GM18498 (cell line): Measurements from ENCODE around the gene DDX17.
"Not testable (repeated sequence)": the region's sequence is repeated elsewhere in the genome, so short reads cannot be mapped to it uniquely, and the experiment has no call there.

Experiments used
- ATAC-seq: cut with Tn5 transposase; IDR thresholded peaks from one replicate; pipeline ENCODE4 v1.9.1; 2021; ENCODE audit warnings: mild to moderate bottlenecking, moderate library complexity; ENCODE audit not compliant: unreplicated experiment

DDX17 gene

DNA sequence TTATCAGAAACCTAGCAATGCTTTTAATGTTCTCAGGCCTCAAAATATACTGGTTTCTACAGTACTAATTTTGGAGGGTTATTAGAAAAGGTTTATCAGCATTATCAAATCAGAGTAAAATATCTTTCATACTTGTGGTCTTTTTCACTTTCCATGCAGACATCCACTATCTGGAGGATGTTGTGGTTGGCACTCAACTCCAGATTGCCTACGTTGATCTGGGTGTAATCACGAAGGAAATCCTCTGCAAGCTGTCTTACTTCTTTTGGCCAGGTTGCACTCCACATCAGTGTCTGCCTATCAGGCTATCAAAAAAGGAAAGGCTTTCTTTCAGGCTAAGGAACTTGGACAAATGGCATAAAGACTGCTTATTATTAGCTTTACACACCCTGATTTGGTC is 11.6 kb downstream of the DDX17 start:
- no peak for ATAC-seq

DNA sequence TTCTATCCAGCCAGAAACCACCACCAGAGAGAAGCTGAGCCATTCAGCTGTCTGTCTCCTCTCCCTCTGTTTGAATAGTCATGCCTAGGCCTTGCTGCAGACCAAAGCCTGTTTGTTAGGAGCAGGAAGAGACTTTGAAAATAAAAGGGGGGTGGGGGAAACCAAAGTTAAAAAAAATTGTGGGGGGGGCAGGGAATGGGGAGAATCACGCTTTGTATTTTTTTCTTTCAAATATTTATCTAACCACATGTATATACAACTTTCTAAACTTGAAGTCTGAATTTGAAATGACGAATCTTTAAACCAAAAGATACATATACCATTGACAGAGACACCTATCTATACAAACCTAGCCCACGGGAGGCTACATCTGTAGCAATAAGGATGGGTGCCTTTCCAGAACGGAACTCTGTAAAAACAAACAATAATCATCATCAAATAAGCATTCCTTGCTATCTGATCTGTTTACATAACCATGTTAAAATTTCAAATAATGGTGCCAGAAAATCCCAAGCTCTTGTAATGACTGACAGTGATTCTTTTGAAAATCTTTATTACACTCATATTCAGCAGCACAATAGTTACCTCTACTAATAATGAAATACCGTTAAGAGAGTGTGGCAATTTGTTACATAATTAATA is 14.3 kb downstream of the DDX17 start:
- no peak for ATAC-seq

DNA sequence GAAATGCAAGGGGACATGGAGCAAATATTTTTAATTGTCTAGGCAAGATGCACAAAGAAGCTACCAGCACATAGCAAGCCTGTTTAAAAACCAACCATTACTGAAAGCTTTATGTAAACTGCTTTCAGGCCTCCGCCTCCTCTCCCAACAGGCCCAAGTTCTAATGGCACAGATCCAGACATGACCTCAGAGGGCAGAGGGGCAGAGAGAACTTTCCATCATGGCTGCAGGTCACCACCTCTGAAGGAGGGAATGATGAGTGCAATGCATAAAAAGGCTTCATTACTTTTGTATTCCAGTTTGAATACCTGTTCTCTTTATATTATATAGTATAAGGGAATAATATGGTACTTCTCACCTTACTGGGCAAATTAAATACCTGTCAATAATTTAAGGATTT is 15.2 kb downstream of the DDX17 start:
- no peak for ATAC-seq

DNA sequence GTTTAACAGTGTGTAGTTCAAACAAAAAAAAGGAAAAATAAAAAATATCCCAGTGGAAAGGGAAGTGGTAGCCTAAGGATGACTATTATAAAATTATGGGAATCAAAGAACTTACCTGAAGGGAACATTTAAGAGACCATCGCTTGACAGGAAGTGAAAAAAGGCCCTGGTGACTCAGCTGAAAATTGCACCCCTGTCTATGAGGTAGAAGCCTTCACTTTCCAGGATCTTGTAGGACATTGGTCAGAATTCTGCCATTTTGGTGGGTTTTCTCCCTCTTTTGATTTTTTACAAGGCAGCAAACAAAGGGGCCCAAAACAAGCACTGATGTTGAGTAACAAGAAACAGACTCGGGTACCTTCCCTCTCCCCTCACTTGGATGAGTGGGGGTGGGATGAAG is 15.6 kb downstream of the DDX17 start:
- ATAC-seq, result no peak

DNA sequence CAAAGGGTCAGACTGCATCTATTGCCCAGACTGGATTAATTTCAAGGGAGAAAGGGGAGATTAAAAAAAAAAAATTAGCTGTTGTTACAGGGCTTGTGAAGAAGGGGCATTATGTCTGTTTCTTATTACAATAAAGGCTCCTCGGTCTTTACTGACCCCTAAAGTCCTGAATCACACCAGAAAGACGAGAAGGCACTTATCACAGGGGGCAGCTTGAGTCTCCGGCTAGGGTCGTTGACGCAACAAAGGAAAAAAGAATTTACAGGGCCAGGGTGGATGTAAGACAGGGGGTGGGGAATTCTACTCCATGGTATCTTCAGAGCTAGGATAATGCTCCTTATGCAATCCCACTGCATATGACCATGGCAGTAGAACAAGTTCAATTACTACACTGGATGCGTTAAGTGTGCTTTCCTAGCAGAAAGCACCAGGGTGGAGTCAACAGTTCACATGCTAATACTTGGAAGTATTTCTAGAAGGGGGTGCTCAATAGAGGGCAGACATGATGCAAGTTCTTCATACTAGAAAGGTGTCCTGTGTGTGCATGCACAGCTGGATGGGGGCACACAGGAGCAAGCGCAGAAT is 16.5 kb downstream of the DDX17 start:
- ATAC-seq, result no peak

DNA sequence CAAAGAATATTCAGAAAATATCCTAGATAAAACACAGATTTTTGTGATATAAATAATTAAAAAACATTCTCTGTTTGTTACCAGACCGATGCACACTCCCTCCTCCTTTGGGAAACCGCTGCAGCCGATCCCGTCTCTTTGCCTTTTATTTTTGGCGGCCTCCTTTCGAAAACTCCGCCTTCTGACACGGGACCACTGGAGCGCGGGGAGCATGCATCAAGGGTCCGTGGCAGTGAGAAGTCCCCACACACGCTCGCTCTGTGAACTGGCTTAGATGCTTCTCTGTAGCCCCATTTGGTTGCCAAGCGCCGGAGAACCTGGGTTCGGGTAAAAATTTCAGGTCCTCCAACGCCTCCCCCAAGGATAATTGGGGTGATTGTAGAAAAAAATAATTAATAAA is 17.0 kb downstream of the DDX17 start:
- no peak for ATAC-seq

DNA sequence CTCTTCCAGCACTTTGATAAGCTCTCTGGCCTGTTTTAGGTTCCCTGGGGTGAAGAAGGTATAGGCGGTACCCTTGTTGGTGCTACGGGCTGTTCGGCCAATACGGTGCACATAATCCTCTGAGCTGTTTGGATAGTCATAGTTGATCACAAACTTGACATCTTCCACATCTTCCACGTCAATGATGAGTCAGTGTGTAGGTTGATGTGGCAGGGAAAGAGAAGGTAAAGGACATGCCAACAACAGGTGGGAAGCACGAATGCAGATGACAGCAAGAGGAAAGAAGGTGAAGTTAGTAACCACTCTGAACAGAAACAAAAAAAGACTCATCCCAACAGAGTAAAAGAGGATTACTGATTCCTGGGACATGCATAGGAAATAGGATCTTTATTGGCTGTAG is 18.2 kb downstream of the DDX17 start:
- ATAC-seq, result no peak

DNA sequence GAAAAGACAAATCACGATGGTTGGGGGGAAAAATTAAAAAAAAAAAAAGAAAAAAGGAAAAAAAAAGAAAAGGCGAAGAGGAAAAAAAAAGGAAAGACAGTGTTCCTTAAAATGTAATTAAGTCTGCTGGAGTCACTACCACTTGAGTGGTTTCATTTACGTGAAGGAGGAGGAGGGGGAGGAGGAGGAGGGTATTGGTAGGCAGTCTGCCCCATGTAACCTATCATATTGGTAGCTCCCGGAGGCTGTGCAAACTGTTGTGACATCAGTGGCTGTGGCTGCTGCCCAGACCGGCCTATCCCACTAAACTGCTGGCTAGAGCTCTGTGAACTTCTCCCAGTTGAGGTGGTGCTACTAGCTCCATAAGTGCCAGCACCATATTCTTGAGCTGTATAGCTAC is 20.3 kb downstream of the DDX17 start:
- no peak for ATAC-seq

DNA sequence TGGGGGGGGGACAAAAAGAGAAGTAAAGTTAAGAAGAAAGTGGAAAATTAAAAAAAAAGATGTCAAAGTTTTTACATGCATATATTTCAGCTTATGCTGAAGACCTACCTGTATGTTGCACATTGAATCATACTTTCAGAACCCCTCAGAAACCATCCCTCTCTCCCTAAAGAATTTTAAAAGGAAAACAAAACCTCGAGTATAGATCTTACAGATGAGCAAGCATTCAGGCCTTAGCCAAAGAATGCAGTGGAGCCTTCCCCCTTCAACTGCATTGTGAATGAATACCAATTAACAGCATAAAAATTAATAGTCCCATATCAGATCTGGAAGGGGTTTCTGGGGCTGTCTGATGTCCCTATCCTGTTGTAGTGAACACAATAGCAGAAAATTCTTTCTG is 21.9 kb downstream of the DDX17 start:
- no peak for ATAC-seq

DNA sequence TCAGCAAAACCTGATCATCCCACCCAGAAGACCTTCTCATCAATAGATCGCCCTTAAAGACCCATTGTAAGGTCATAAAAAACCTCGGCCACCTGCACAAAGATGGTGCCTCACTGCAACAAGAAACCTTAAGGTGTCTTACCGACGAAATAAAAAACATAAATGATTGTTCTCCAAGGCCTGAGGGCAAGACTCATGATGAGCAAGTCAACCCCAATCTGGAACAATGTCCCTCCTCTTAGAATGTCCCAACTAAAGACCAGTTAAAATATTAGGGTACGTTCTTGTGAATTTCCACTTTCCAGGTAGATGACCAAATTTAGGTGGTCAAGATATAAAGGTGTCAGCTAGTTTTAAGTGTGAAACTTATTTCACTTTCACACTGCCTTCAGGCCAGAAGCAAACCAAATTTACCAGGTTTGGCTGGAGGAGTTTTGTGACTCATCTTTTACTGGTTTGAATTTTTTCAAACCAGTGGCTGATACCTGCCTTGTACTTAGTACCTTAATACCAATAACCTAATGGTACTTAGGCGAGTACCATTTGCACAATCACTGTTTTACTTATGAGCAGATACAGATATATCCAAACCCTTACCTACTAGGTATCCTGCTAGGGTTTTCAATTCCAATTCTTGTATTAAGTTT is 23.3 kb downstream of the DDX17 start:
- ATAC-seq, result no peak

DNA sequence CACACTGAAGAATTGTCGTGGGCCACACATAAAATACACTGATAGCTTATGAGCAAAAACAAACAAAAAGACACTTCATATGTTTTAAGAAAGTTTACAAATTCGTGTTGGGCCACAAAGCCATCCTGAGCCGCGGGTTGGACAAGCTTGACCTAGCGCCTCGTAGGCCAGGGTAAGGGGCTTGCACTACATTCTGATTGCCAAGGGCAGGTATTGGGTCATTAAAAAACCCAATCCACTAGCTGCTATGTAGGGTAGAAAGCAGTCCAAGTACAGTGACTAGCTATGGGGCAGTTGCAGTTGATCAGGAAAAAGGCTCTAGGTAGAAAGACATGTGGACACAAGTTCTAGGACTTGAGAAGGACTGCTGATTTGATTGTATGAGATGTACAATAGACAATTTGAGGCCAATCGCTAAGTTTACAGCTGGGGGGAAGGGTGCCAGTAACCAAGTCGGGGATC is 24.2 kb downstream of the DDX17 start:
- no peak for ATAC-seq

DNA sequence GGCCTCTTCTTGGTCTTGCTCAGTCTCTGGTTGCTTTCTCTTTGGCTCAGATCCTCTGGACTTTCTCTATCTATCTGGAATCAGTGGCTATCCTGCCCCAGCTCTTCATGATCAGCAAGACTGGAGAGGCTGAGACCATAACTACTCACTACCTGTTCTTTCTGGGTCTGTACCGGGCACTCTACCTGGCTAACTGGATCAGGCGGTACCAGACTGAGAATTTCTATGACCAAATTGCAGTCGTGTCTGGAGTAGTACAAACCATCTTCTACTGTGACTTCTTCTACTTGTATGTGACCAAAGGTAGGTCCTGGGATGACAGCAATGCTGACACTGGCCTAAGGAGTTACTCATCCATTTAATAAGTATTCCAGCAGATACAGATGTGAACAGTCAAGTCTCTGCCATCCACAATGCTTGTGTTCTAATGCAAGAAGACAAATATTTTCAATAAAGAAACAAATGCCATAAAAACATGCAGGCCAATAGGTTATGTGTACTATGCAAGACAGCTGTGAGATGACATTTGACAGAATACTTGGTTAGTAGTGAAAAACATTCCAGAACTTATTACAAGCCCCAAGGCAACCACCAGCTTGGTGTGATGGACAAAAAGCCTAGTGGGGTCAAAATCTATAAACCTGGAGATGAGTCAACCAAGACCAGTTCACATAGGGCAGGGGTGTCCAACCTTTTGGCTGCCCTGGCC is 24.8 kb downstream of the DDX17 start:
- no peak for ATAC-seq

DNA sequence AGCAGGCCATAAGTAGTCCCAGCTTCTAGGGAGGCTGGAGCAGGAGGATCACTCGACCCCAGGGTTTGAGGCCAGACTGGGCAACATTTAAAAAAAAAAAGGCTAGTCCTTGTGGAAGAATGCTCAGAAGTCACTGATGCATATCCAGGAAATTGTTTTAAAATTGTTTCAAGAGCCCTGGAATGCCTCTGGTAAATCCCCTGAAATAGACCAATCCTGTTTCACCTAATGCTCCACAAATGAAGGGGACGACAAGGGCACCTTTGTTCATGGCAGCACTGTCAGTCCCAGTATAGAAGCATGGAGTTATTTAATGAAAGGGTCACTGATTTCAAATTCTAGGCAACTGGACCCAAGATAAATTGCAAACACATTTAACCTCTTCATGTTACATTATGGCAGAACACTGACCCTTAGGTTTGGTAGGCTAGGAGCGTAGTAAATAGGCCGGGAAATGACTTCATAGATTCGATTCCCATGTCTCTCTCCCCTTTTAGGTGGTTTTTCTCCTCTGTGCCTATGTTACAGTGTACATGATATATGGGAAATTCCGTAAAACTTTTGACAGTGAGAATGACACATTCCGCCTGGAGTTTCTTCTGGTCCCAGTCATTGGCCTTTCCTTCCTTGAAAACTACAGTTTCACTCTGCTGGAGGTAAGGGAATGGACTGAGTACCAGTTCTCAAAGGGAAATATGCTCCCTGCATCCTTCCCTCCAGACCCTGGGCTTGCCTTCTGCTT is 26.8 kb downstream of the DDX17 start:
- ATAC-seq, result no peak

DNA sequence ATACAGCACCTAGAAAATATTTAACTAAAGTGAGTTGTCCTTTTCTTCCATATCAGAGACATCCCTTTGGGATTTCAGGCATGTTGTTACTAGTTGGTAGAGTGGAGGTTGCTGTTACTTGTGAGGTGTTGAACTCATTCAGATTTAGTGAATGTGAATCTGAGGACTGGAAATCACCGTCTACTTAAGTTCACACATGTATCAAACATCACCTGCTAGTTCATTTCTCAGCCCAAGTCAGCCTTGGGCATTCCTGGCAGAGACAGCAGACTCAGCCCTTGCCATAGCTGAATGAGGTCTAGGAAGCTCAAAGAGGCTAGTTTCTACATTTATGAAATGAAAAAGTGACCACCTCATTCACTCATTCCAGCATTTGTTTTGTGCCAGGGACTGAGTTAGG is 28.5 kb downstream of the DDX17 start:
- no peak for ATAC-seq

DNA sequence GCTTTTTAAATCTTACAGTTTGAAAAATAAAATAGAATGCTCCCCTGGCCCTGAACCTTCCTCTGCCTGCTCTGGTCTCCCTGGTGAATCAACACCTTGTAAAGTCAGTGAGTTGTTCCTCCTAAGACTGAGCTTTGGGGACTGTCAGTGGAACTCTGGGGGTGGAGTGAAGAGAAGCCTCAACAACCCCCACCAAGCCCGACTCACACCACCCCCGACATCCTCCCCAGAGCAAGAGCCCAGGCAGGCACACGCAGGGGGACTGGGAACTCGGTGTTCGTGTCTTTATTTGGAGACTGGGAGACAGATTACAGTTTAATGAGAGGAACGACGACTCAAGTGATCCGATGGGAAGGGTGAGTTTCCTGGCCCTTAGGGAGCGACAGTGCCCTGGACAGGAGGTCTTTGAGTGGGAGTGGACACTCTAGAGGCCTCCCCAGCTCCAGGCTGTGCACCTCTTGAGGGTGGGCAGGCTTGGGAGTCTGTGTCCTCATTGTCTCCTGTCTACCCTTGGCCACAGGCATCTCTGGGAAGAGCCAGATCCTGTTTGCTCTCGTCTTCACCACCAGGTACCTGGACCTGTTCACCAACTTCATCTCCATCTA is 32.0 kb downstream of the DDX17 start:
- no peak for ATAC-seq

DNA sequence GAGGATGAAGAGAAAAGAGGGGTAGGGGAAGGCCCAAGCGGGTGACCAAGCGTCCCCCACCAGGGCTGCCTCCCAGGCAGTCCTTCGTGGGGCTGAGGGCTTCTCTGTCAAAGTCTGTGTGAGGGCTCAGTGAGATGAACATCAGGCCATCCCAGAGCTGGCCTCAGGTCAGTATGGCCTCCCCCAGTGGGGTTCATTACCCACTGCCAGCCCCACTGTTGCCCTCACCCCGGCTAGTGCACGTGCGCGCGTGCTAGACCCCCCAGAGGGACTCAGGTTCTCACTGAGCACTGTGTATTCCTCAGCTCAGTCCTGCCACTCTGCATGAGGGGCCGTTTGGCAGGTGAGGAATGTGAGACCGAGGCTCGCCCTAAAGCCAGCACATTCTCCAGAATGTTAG is 34.9 kb downstream of the DDX17 start:
- no peak for ATAC-seq

DNA sequence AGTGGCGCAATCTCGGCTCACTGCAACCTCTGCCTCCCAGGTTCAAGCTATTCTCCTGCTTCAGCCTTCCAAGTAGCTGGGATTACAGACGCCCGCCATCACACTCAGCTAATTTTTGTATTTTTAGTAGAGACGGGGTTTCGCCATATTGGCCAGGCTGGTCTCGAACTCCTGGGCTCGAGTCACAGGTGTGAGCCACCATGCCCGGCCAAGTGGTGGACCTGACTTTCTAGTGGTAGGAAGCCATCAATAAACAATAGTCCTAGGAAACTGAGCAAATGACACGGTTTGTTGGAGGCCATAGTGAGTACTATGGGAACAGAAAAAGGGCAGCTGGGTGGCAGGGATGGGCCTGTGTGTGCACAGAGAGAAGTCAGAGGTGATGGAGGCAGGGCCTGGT is 35.9 kb downstream of the DDX17 start:
- ATAC-seq, result not testable (repeated sequence)

DNA sequence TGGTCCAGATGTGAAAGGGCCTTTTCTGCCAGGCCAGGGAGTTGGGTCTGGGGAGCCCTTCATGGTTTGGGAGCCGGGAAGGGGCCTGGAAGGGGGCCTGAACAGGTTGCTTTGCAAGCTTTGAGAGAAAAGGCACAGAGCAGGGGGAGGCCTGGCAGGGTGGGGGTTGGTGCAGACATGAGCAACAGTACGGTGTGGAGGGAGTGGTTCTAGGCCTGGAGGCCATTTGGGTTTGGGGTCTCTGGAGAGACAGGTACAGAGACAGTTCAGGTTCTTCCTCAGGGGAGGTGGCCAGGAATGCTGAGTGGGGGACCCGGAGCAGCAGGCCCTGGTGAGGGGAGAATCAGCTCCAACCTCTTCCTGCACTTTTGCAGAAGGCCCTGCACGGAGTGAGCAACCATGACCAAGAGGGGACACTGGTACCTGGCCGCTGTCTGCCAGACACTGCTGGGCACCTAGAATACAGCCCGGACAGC is 36.8 kb downstream of the DDX17 start:
- ATAC-seq, result no peak

DNA sequence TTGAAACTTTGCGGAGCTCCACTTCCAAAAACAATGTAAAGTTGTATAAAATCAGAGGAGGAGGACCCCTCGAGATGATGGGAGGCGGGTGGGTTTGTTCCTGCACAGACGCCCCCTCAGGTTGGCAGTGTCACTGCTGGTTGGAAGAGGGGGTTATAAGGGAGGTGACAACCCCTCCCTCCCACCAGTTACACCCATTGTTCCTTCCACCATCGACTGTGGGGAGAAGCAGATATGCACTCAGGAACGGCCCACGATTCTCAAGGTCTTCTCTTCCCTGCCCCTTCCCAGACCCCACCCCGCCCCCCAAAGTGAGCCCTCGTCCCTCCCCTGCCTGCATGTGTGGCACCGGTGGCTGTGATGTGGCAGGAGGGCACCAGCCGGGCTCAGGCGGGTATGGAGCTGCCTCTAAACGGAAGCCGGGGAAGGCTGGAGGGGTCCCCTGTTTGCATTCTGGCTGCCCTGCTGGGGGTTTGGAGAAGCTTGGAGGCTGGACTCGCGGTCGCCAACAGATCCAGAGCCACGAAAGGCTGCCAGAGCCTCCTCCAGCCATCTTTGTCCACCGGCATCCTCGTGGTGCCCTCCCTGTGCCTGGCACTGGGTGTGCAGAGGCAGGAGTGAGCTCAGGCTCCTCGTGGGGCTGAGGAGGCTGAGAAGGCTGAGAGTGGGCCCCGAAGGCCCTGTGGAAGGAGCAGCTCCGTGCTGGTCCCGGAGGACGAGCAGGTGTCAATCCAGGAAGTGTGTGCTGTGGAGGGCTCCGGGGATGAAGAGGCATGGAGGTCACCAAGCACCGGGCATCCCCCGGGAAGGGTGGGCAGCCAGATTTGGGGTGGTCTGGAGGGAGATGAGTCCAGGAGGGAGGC is 37.4 kb downstream of the DDX17 start:
- no peak for ATAC-seq
